Psoas muscle (tissue), 8 donors: ENCODE data around the gene ADCY2. TPM values are rescaled to one million over a fixed set of nuclear protein-coding genes. Genes with fewer than 3 reads are reported as not detected.

Experiments
- ATAC-seq, 4 donors: fragments of 200-7000 bp; cut with Tn5 transposase; one replicate each; pipeline ENCODE4 v1.9.1; 2020; ENCODE audit warnings: moderate library complexity in 3 of 4, mild to moderate bottlenecking in 2 of 4
- DNase-seq, 2 donors: peaks; one replicate each; pipeline ENCODE4 v3.0.0-alpha.2; 2020
- H3K27ac ChIP-seq: fragments of 200-600 bp; one replicate; pipeline ENCODE4 v1.8.0; 2022
- H3K27me3 ChIP-seq, 3 donors: fragments of 200-600 bp in 1 of 3; one replicate each; pipeline versions ENCODE4 v1.6.1 to v1.8.0; 2013 to 2022; ENCODE audit warnings: low read length in 2 of 3, mild to moderate bottlenecking in 2 of 3, moderate library complexity in 1 of 3; ENCODE audit not compliant: insufficient read depth in 3 of 3
- H3K36me3 ChIP-seq, 2 donors: fragments of 200-600 bp in 1 of 2; one replicate each; pipeline versions ENCODE4 v1.6.1 to v1.8.0; 2013 to 2022; ENCODE audit warnings: low read depth in 1 of 2, mild to moderate bottlenecking in 1 of 2, moderate library complexity in 1 of 2; ENCODE audit not compliant: insufficient read depth in 1 of 2
- H3K4me1 ChIP-seq: fragments of 200-600 bp; one replicate; pipeline ENCODE4 v1.8.0; 2022
- H3K4me3 ChIP-seq: fragments of 200-600 bp; one replicate; pipeline ENCODE4 v1.8.0; 2022; ENCODE audit warnings: mild to moderate bottlenecking
- H3K9me3 ChIP-seq: fragments of 200-600 bp; one replicate; pipeline ENCODE4 v1.8.0; 2022
- CTCF ChIP-seq: fragments of 200-600 bp; IDR thresholded peaks from one replicate; pipeline ENCODE4 v1.8.0; 2022; ENCODE audit warnings: antibody characterized with exemption
- WGBS, 3 donors: extraction: QIAGEN DNeasy Blood & Tissue Kit; methylation state at CpG; one replicate each; pipeline versions ENCODE4 v1.1.6 to v1.1.7; 2013; 5-methylcytosine and 5-hydroxymethylcytosine counted together
- intact Hi-C, 2 donors: fragments of 100-400 bp; cut with DNase I; formaldehyde crosslinking; loops; one replicate each; pipeline versions ENCODE4 v1.11.0 to v1.14.2; 2022
- polyA plus RNA-seq, 3 donors: library from polyadenylated mRNA; stranded (reverse); fragments of 200-250 nt; gene quantifications; one replicate each; pipeline ENCODE4 v1.2.3, GENCODE V29; 2013
- total RNA-seq, 4 donors: library from RNA; stranded (reverse); fragmentation: NEBNext Ultra II Directional in 2 of 4; extraction: Animal tissue kit (Norgen Biotek cat#: 25700) in 2 of 4; gene quantifications; one replicate each; pipeline versions ENCODE4 v1.2.1 to v1.2.4, GENCODE V29; 2021 to 2023
- donor health status: healthy with polysubstance abuse.
- donor health status: DM: no; HTN: no; CAD: no; lungs with moderate emphysema.
- donor health status: Bipolar disorder and iron deficiency.
- donor health status: healthy.
- donor health status: DM: yes; HTN: yes; CAD: no.
- donor health status: DM: no; HTN: no; CAD: no.
- donor health status: DM: no; HTN: no; CAD: no.
- donor health status: DM: yes; HTN: yes; CAD: no.

ADCY2 gene
- total and polyA plus RNA-seq, 7 donors = 24.3 to 91.4 (median 55.1) TPM

DNA sequence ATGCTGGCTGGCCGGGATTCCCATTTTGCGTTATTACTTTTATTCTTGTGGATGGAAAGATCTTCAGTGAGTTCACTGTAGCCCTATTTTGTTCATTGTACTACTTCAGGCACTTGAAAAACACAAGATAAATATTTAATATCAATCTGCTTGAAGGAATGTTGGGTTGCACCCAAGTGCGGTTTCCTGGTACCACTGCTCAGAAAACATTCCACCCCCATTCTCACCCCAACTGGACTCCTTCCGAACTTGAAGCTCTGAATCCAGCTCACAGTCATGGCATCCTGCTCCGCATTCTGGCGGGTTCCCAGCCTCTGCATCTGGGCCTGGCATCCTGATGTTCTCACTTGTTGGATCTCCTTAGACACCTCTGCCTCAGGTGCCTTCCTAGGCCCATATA, 351.8 kb downstream of the ADCY2 start:
- Histone ChIP-seq H3K9me3 (no peaks in the 10 kb centered on the region), H3K27ac (no peak overlapping the region), H3K4me3 (no peak overlapping the region), H3K27me3 (no peaks in the 10 kb centered on the region), H3K4me1 (peaks cover 7% of the 10 kb centered on the region), H3K36me3 (peaks cover 0 to 11% of the 10 kb centered on the region in 2 donors)
- DNase-seq (no peak), ATAC-seq (no peak)
- TF ChIP-seq CTCF = no peak
- WGBS, 3 donors = 82 to 94% (median 89%) methylated on average over 6 of the region's 6 CpGs
- intact Hi-C loops = loop anchor here (2.0 to 10.0 kb wide), 5 partner anchors 233 to 980 kb away; no protein-coding TSS in a partner anchor

DNA sequence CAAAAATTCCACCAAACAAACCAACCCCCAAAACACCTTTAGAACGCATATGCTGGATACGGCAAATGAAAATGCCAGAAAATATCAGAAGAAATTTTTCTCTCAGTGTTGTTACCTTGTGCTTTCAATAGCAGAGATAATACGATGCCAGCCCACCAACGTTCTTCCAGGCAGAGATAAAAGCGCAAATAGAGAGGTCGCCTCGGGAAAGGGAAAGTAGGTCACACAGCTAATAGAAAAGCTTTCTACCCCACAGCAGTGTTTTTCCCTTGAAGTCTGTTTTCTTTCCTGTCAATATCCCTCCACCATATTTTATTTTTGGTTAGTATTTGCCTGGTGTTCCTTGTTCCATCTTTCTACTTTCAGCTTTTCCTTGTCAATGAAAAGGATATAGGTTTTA, 353.7 kb downstream of the ADCY2 start:
- H3K27me3 ChIP-seq = no peaks in the 10 kb centered on the region
- H3K4me3 ChIP-seq = no peak overlapping the region
- no peaks in the 10 kb centered on the region for H3K9me3 ChIP-seq
- ATAC-seq (no peak), DNase-seq (no peak)
- TF ChIP-seq CTCF = no peak
- intact Hi-C loops = loop anchor here (2.0 to 10.0 kb wide), 5 partner anchors 235 to 982 kb away; no protein-coding TSS in a partner anchor
- no peaks in the 10 kb centered on the region for H3K36me3 ChIP-seq
- H3K27ac ChIP-seq = no peak overlapping the region
- H3K4me1 ChIP-seq = peaks cover 7% of the 10 kb centered on the region
- WGBS, 3 donors = 74 to 83% (median 74%) methylated on average over 7 of the region's 7 CpGs

DNA sequence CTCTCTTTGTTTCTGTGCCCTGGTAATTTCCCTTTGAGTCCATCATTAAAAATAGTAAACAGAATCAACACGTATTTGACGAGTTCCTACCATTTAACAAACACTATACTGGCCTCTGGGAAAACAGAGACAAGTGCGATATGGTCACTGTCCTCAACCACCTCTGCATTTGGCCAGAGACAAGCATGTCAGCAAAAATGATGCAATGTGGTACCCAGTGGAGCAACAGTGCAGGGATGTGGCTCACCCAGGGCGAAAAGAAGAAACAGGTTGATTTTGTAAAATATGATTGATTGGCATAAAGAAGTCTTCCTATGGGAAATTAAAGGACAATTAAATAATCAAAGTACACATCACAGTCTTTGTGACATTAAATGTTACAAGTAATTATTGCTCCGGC, 355.9 kb downstream of the ADCY2 start:
- H3K27ac ChIP-seq = no peak overlapping the region
- TF ChIP-seq CTCF = no peak
- ATAC-seq (no peak), DNase-seq (no peak)
- no peaks in the 10 kb centered on the region for H3K9me3 ChIP-seq
- H3K36me3 ChIP-seq = no peaks in the 10 kb centered on the region
- peaks cover 27% of the 10 kb centered on the region for H3K4me1 ChIP-seq
- intact Hi-C loops = no loop called here
- H3K4me3 ChIP-seq = no peak overlapping the region
- H3K27me3 ChIP-seq = no peaks in the 10 kb centered on the region
- 69 to 84% (median 75%) methylated on average over 5 of the region's 5 CpGs for WGBS, 3 donors

DNA sequence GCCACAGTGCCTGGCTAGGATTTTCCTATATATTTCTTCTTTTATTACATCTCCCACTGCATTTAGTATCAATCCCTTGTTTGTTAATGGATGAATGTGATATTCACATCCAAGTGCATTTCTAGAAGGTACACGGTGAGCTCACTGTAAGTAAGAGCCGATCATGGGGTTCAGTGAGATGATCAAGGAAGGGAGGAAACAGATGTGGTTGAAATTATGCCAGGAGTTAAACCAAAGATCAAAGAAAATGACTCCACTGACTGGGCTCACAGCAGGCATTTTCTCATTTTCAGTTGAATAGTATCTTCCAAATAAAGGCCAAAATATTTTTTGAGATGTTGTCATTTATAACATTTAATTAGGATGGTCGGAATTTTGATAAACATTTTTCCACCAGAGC, 357.2 kb downstream of the ADCY2 start:
- no peak for TF ChIP-seq CTCF
- peaks cover 32% of the 10 kb centered on the region for H3K4me1 ChIP-seq
- ATAC-seq (no peak), DNase-seq (no peak)
- 36 to 66% (median 60%) methylated on average over 3 of the region's 3 CpGs for WGBS, 3 donors
- no peaks in the 10 kb centered on the region for H3K27me3 ChIP-seq
- H3K27ac ChIP-seq = no peak overlapping the region
- intact Hi-C loops = no loop called here
- peaks cover 0 to 9% of the 10 kb centered on the region in 2 donors for H3K36me3 ChIP-seq
- H3K9me3 ChIP-seq = no peaks in the 10 kb centered on the region
- H3K4me3 ChIP-seq = no peak overlapping the region

- no peak overlapping the region for H3K27ac ChIP-seq
- intact Hi-C loops = no loop called here
- no peaks in the 10 kb centered on the region for H3K27me3 ChIP-seq
- peaks cover 32% of the 10 kb centered on the region for H3K4me1 ChIP-seq
- H3K36me3 ChIP-seq = peaks cover 0 to 11% of the 10 kb centered on the region in 2 donors
- no peak for TF ChIP-seq CTCF
- no peak overlapping the region for H3K4me3 ChIP-seq
- no peaks in the 10 kb centered on the region for H3K9me3 ChIP-seq
- WGBS, 3 donors = 71 to 92% (median 89%) methylated on average over 1 of the region's 1 CpG
- DNase-seq (no peak), ATAC-seq (no peak)
Measured at GRCh38 chr5:7753596-7753995, 357.7 kb downstream of the ADCY2 start.
